Retinal pigment epithelial cell (primary cell): ENCODE results near the gene LPCAT3.
A peak's percentile ranks its signal among the peaks of the same experiment; 100 is the strongest.

Source experiments
- DNase-seq: peaks from one replicate; pipeline ENCODE4 v3.0.0-alpha.2; 2010; ENCODE audit warnings: low read depth
- H3K4me3 ChIP-seq: 2 replicates; pipeline ENCODE4 v1.5.1; 2011; ENCODE audit warnings: mild to moderate bottlenecking, low read length, control low read depth, moderate library complexity
- CTCF ChIP-seq: conservative IDR thresholded peaks from 2 replicates; pipeline ENCODE4 v1.5.1; 2011; ENCODE audit warnings: low read depth, low read length, control low read depth, inconsistent platforms

The LPCAT3 gene

GRCh38 chr12:6928703-6929407, 89.4 kb downstream of the LPCAT3 start:
- H3K4me3 ChIP-seq: peak overlapping the region; percentile 90
- no peak for DNase-seq
- no peak for TF ChIP-seq CTCF

DNA sequence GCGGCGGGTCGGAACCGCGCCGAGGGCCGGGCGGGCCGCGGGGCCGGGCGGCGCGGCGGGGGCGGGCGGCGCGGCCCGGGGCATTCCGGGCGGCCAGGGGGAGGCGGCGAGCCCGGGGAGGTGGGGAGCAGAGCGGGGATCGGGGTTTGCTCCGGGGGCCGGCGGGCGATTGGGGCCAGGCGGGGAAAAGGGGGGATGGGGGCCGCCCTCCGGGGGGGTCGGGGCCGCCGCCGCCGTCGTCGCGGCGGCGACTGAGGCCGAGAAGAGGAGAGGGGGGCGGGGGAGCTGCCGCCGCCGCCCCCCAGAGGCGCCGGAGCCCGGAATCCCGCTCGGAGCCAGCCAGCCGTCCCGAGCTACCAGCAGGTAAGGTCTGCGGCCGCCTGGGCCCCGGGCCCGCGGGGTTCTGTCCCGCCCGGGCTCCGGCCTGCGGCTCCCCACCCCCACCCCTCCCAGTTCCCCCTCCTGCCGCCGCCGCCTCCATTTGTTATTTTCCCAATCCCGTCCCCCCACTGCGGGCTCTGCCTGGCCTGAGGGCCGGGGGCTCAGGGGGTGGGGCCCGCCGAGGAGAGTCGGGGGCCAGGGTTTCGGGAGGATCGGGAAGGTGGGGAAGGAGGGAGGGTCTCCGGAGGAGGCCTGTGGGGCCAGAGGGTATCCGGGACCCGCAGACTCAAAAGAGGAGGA, 90.1 kb downstream of the LPCAT3 start:
- DNase-seq: no peak
- TF ChIP-seq CTCF: no peak
- H3K4me3 ChIP-seq: peak overlapping the region; percentile 90

- no peak for DNase-seq
- H3K4me3 ChIP-seq: peak within 1 kb of the TSS; percentile 90
- no peak for TF ChIP-seq CTCF
Observed at GRCh38 chr12:6927379-6928021, 90.8 kb downstream of the LPCAT3 start, which contains the start of gene ATN1. TSS of gene ATN1 (plus strand) at chr12:6927959. CDS start at chr12:6934002, 6,043 bp downstream.
